Measurements from ENCODE around the gene GPR183. TPM values are rescaled to one million over a fixed set of nuclear protein-coding genes. Genes with fewer than 3 reads are reported as not detected.
A peak's percentile ranks its signal among the peaks of the same experiment; 100 is the strongest.

The GPR183 gene
- total RNA-seq, 1 donor from 2014 or later, result 4.9 TPM

- peaks cover 21% of the 10 kb centered on the region for H4K20me1 ChIP-seq (ENCODE audit: insufficient read depth, low read length)
- H3K27me3 Mint-ChIP-seq (ENCODE audit: low read depth, unreplicated experiment), result no peaks in the 10 kb centered on the region
- no peak overlapping the region for H2AFZ ChIP-seq (ENCODE audit: low read depth, low read length)
- H3K79me2 ChIP-seq (ENCODE audit: insufficient read depth, low read length), result peaks cover 6% of the 10 kb centered on the region
- no peak overlapping the region for H3K4me3 Mint-ChIP-seq (ENCODE audit: unreplicated experiment)
- no peak overlapping the region for H3K9ac ChIP-seq (ENCODE audit: low read length)
- no peaks in the 10 kb centered on the region for H3K27me3 ChIP-seq (ENCODE audit: insufficient read depth, low read length)
- no peaks in the 10 kb centered on the region for H3K36me3 Mint-ChIP-seq (ENCODE audit: low read depth, unreplicated experiment)
- no peak overlapping the region for H3K4me3 ChIP-seq (ENCODE audit: insufficient read depth, low read depth, low read length)
- H3K9me3 ChIP-seq (ENCODE audit: insufficient read depth, low read depth, low read length), result no peaks in the 10 kb centered on the region
- peaks cover 6% of the 10 kb centered on the region for H3K4me1 ChIP-seq (ENCODE audit: insufficient read depth, low read length)
- peaks cover 19% of the 10 kb centered on the region for H3K4me1 Mint-ChIP-seq (ENCODE audit: low read depth, unreplicated experiment)
- no peak for TF ChIP-seq EZH2 (IDR thresholded peaks at IDR 0.05; ENCODE audit: insufficient read depth, low read length)
- no peak for TF ChIP-seq CTCF (IDR thresholded peaks at IDR 0.05; ENCODE audit: insufficient read depth, low read depth, low read length)
- no peaks in the 10 kb centered on the region for H3K36me3 ChIP-seq (ENCODE audit: insufficient read depth, low read length)
- no peak overlapping the region for H3K27ac Mint-ChIP-seq (ENCODE audit: unreplicated experiment)
- H3K27ac ChIP-seq (ENCODE audit: low read depth, low read length), result no peak overlapping the region
- DNase-seq (ENCODE audit: low read depth), result no peak
- no peaks in the 10 kb centered on the region for H3K9me3 Mint-ChIP-seq (ENCODE audit: unreplicated experiment)
- no peak for FAIRE-seq
- no peak overlapping the region for H3K4me2 ChIP-seq (ENCODE audit: low read length)
Measured at GRCh38 chr13:99277629-99278028, 29.6 kb downstream of the GPR183 start.

GRCh38 chr13:99276706-99277105 lies 30.5 kb downstream of the GPR183 start:
- no peak for TF ChIP-seq EZH2 (IDR thresholded peaks at IDR 0.05; ENCODE audit: insufficient read depth, low read length)
- no peak for TF ChIP-seq CTCF (IDR thresholded peaks at IDR 0.05; ENCODE audit: insufficient read depth, low read depth, low read length)
- peaks cover 6% of the 10 kb centered on the region for H3K79me2 ChIP-seq (ENCODE audit: insufficient read depth, low read length)
- no peak for FAIRE-seq
- no peaks in the 10 kb centered on the region for H3K9me3 ChIP-seq (ENCODE audit: insufficient read depth, low read depth, low read length)
- no peak overlapping the region for H3K4me3 ChIP-seq (ENCODE audit: insufficient read depth, low read depth, low read length)
- H3K36me3 ChIP-seq (ENCODE audit: insufficient read depth, low read length), result no peaks in the 10 kb centered on the region
- Mint-ChIP-seq H3K4me3 (ENCODE audit: unreplicated experiment) (no peak overlapping the region), H3K27ac (ENCODE audit: unreplicated experiment) (no peak overlapping the region), H3K36me3 (ENCODE audit: low read depth, unreplicated experiment) (no peaks in the 10 kb centered on the region), H3K4me1 (ENCODE audit: low read depth, unreplicated experiment) (peaks cover 16% of the 10 kb centered on the region), H3K27me3 (ENCODE audit: low read depth, unreplicated experiment) (no peaks in the 10 kb centered on the region), H3K9me3 (ENCODE audit: unreplicated experiment) (no peaks in the 10 kb centered on the region)
- no peak overlapping the region for H2AFZ ChIP-seq (ENCODE audit: low read depth, low read length)
- no peaks in the 10 kb centered on the region for H3K27me3 ChIP-seq (ENCODE audit: insufficient read depth, low read length)
- H4K20me1 ChIP-seq (ENCODE audit: insufficient read depth, low read length), result peaks cover 18% of the 10 kb centered on the region
- no peak overlapping the region for H3K4me2 ChIP-seq (ENCODE audit: low read length)
- DNase-seq (ENCODE audit: low read depth), result no peak
- H3K27ac ChIP-seq (ENCODE audit: low read depth, low read length), result no peak overlapping the region
- peaks cover 6% of the 10 kb centered on the region for H3K4me1 ChIP-seq (ENCODE audit: insufficient read depth, low read length)
- H3K9ac ChIP-seq (ENCODE audit: low read length), result no peak overlapping the region

GRCh38 chr13:99275093-99275469 lies 32.1 kb downstream of the GPR183 start:
- H3K4me1 ChIP-seq (ENCODE audit: insufficient read depth, low read length), result peaks cover 6% of the 10 kb centered on the region
- no peak for FAIRE-seq
- no peak overlapping the region for H2AFZ ChIP-seq (ENCODE audit: low read depth, low read length)
- H3K36me3 ChIP-seq (ENCODE audit: insufficient read depth, low read length), result no peaks in the 10 kb centered on the region
- H3K4me2 ChIP-seq (ENCODE audit: low read length), result no peak overlapping the region
- no peak overlapping the region for H3K9ac ChIP-seq (ENCODE audit: low read length)
- H3K4me3 Mint-ChIP-seq (ENCODE audit: unreplicated experiment), result no peak overlapping the region
- H3K9me3 Mint-ChIP-seq (ENCODE audit: unreplicated experiment), result no peaks in the 10 kb centered on the region
- H3K27me3 ChIP-seq (ENCODE audit: insufficient read depth, low read length), result no peaks in the 10 kb centered on the region
- H4K20me1 ChIP-seq (ENCODE audit: insufficient read depth, low read length), result peaks cover 18% of the 10 kb centered on the region
- H3K9me3 ChIP-seq (ENCODE audit: insufficient read depth, low read depth, low read length), result no peaks in the 10 kb centered on the region
- H3K27ac ChIP-seq (ENCODE audit: low read depth, low read length), result no peak overlapping the region
- no peaks in the 10 kb centered on the region for H3K27me3 Mint-ChIP-seq (ENCODE audit: low read depth, unreplicated experiment)
- peak; percentile 89 for DNase-seq (ENCODE audit: low read depth)
- H3K36me3 Mint-ChIP-seq (ENCODE audit: low read depth, unreplicated experiment), result no peaks in the 10 kb centered on the region
- no peak overlapping the region for H3K27ac Mint-ChIP-seq (ENCODE audit: unreplicated experiment)
- TF ChIP-seq CTCF (IDR thresholded peaks at IDR 0.05; ENCODE audit: insufficient read depth, low read depth, low read length) (no peak), EZH2 (IDR thresholded peaks at IDR 0.05; ENCODE audit: insufficient read depth, low read length) (no peak)
- peaks cover 7% of the 10 kb centered on the region for H3K4me1 Mint-ChIP-seq (ENCODE audit: low read depth, unreplicated experiment)
- H3K79me2 ChIP-seq (ENCODE audit: insufficient read depth, low read length), result peaks cover 6% of the 10 kb centered on the region
- H3K4me3 ChIP-seq (ENCODE audit: insufficient read depth, low read depth, low read length), result no peak overlapping the region
